GM19395 (cell line): ENCODE data around the gene MAP4K4.
"Not testable (repeated sequence)": the region's sequence is repeated elsewhere in the genome, so short reads cannot be mapped to it uniquely, and the experiment has no call there.

ENCODE experiments used
- ATAC-seq: cut with Tn5 transposase; IDR thresholded peaks from one replicate; pipeline ENCODE4 v1.9.1; 2021; ENCODE audit warnings: mild to moderate bottlenecking, moderate library complexity; ENCODE audit not compliant: unreplicated experiment

Gene MAP4K4

DNA sequence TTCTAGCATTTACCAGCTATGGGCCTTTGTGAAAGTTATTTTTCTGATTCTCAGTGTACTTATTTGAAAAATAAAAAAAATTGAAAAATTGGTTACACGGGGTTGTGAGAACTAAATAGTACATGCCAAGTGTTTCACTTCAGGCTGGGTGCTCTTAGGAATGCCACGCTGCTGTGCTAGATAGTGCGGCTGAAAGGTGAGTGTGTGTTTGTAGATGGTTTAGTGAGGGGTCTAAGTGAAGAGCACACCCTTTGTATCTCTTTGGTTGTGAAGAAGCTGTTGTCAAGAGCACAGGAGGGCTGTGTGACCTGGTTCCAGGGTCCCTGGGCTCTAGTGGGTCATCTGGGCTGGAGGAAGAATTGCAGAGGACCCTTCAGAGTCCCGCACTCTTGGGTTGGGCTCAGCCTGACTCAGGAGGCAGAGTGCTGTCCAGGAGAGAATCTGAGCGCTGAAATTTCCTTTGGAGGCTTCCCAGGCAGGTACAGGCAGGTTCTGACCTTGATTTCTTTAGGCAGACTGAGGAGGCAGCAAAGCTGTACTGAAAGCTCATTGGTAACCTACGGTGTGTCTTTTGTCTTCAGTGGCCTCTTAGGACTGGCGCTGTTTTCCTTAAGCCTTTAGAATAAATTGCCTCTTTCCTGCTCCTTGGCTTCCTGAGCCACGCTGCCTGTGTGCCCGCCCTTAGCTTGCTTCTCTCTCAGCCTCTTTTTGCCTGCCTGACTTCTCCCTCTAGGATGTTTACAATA lies 44.4 kb downstream of the MAP4K4 start:
- ATAC-seq, result no peak

DNA sequence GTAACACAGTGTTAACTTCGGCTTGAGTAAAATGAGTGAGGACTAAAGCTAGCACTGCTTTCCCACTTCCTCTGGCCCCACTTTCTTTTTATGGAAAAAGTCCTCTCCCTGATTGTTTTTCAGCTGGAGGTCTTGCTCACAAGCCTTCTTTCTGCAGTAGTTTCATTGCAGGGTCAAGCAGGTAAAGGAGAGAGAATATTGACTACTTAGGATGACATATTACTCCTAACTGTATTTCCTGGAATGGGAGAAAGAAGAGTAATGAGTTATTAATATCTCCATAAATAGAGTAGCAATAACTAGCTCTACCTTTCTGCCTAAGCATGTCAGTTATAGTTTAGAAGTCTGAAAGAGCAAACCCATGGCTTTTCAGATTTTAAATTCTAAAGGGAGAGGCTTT lies 45.0 kb downstream of the MAP4K4 start:
- ATAC-seq, result no peak

DNA sequence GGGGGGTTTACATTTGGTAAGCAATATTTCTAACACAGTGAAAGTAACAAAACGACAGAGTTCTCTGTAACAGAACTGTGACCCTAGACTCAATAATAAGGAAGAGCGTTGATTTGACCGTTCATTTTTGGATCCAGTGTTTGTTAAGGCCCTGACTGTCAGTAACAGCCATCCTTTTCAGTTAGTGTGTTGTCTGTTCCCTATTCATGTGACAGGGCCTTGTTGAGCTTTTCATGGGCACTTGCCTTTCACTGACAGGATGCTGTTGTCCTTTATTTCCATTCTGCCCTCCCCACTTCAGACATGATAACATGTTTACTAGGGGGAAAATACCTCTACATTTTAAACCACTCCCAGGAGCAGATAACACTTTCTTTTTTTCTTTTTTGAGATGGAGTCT lies 45.8 kb downstream of the MAP4K4 start:
- ATAC-seq, result no peak

DNA sequence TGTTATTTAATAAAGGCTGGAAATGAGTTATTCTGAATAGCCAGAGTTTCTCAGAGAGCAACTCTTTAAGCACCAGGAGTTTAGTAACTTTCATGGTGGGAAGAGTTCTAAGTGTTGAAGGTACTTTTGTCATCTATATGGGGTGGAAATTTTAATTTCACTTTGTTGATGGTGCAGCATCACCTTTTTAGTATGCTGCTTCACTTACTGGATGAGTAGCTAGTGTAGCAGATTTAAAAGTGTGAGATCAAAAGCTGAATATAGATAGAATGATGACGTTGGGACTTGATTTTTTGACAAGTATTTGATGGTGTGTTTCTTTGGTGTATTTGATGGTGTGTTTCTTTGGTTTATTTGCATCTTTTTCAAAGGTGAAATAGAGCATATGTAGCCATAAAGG lies 47.3 kb downstream of the MAP4K4 start:
- no peak for ATAC-seq

DNA sequence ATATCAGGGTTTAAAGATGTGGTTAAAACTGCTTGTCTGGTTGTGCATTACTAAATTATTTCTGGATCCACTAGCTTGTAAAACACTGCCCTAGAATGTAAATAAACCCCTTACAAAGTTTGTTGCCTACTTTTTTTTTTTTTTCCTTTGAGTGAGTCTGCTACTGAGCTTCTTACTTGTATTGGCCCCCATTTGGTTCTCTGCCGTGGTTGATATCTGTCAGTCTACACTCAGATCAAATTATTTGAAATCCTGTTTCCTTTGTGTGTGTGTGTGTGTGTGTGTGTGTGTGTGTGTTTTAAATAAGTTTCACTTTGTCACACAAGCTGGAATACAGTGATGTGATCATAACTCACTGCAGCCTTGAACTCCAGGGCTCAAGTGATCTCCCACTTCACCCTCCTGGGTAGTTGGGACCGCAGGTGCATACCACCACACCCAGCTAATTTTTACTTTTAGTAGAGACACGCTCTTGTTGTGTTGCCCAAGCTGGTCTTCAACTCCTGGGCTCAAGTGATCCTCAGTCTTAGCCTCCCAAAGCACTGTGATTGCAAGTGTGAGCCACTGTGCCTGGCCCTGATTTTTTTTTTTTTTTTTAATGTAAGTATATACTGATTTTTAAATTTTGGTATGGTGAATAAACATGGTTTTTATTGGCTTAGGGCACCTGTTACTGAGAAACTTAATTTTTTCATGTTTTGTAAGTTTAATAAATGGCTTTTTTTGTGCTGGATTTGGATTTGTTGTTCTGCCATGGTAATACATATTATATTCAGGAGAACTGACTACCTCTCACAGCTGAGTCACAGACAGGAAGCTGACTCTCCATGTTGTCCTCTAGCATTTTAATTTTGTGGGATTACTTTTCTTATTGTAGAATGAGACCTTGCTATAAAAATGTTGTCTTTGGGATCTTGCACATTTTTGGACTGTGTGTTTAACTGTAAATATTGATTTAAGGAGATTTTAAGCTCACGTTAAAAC lies 48.5 kb downstream of the MAP4K4 start:
- no peak for ATAC-seq

- ATAC-seq, result no peak
These were observed 50.5 kb downstream of the MAP4K4 start for GRCh38 chr2:101748000-101748399.

DNA sequence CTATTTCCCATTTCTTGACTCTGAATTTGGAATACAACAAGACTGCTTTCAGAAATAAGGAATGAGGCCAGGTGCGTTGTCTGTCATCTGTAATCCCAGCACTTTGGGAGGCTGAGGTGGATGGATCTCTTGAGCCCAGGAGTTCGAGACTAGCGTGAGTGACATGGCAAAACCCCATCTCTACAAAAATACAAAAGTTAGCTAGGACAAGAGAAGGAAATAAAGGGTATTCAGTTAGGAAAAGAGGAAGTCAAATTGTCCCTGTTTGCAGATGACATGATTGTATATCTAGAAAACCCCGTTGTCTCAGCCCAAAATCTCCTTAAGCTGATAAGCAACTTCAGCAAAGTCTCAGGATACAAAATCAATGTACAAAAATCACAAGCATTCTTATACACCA lies 51.0 kb downstream of the MAP4K4 start:
- ATAC-seq, result not testable (repeated sequence)

GRCh38 chr2:101750688-101751087 lies 53.2 kb downstream of the MAP4K4 start:
- ATAC-seq, result no peak

- no peak for ATAC-seq
These were observed 53.8 kb downstream of the MAP4K4 start for GRCh38 chr2:101751276-101751815.

- ATAC-seq, result peak; percentile 82
These were observed 54.5 kb downstream of the MAP4K4 start for GRCh38 chr2:101751875-101752619.

DNA sequence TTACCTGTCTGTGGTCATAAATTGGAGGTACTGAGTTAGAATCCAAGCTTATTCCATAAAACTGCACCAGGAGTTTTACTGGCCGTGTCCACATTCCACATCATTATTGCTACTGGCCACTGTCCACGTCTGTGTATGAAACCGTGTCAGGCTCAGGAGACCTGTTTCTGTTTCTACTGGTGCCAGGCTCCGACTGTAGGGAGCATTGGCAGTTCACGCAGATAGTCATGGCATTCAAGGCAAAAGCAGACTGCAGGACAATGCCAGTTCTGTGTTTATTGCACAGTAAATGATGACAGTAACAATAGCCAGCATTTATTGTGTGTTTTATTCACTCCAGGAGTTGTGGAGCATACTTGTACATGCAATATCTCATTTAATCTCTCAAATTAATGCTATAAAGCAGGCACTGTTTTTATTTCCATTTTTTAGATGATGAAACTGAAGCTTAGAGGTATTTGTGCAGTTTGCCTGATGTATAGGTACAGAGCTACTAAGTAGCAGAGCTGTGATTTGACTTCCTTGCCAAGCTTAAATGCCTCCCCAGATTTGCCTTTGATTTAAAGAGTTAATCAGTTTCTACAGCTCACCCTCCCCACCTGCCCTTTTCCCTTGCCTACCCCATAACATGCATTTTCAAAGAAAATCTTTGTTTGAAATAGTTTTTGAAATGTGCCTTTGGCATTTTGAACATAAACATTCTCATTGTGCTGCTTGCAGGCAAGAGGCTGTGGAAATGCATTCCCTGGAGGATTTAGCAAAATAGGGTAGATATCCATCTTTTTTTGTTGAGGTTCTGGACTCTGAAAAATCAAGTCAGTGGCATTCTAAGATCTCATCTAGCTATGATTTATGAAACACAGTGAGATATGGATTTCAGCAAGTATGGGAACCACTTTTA lies 55.5 kb downstream of the MAP4K4 start:
- no peak for ATAC-seq

GRCh38 chr2:101753720-101754490 lies 56.4 kb downstream of the MAP4K4 start:
- ATAC-seq, result no peak

- no peak for ATAC-seq
These were observed 57.1 kb downstream of the MAP4K4 start for GRCh38 chr2:101754618-101755017.

GRCh38 chr2:101756266-101756665 lies 58.8 kb downstream of the MAP4K4 start:
- ATAC-seq, result no peak

DNA sequence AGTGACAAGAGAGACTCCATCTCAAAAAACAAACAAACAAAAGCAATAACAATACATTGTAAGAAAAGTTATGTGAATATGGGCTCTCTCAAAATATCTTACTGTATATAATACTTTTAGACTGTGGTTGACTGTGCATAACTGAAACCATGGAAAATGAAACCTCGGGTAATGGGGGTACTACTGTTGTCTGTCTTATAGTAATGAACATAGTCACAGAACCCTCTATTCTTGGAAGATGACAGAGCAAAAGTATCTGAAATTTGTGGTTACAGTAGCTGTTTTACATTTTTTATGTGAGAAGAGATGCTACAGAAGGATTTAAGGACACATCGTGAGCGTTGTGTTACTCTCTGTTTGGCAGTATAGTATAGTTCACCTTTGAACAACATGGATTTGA lies 60.5 kb downstream of the MAP4K4 start:
- ATAC-seq, result peak; percentile 46

GRCh38 chr2:101759162-101759561 lies 61.7 kb downstream of the MAP4K4 start:
- no peak for ATAC-seq

GRCh38 chr2:101762451-101763171 lies 65.1 kb downstream of the MAP4K4 start:
- no peak for ATAC-seq

DNA sequence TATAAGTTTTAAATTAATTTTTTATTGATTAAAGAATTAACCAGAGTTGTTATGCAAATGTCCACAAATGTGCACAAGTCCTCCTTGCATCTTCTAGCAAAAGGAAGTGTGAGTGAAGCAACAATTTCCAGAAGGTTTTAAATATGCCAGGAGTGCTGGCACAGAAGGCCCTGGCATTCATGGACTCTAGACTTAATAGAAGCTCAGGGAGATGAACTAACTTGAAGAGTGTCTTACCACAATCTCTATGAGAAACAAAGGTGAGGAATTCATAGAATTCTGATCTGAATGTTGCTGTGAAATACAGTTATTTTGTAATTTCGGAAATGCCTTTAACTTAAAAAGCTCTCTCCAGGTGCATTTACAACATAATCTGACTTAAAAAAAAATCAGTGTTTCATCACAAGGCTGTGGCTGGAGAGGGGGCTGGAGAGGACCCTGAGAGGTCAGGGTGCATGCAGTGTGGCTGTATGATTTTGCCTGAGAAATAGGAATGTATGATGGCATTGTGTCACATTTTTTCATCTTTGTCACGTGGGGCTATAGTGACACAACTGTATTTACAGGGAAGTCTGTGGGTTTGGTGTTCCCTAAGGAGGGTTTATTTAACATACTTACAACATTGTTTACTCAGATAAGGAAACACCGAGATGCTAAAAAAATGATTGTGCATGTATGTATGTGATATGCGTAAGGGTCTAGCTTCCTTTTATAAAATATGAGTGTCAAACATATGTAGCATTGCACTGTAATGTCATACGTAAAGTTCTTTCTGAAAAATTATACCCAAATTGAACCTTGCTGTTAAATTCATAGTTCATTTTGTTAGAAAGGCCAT lies 66.2 kb downstream of the MAP4K4 start:
- ATAC-seq, result no peak
